RWPE1 (cell line): ENCODE measurements around the gene USP9X.

Experiments
- CTCF ChIA-PET: fragments of 350-600 bp; sonication (Branson Sonifier 250); formaldehyde crosslinking; extraction: SDS; loops from one replicate; lab custom pipeline; 2021; lab: Yijun Ruan, JAX
- POLR2A ChIA-PET: fragments of 400-600 bp; formaldehyde crosslinking; extraction: SDS; loops from one replicate; lab custom pipeline; 2020; ENCODE audit warnings: antibody characterized with exemption; ENCODE audit not compliant: low non-redundant PET; lab: Yijun Ruan, JAX
- DNase-seq: peaks from one replicate; pipeline ENCODE4 v3.0.0; 2012; ENCODE audit warnings: low spot score
- H3K27ac ChIP-seq: fragments of 450-650 bp; 2 replicates; pipeline ENCODE4 v1.5.1; 2017
- CTCF ChIP-seq: fragments of 450-650 bp; conservative IDR thresholded peaks from 2 replicates; pipeline ENCODE4 v1.5.1; 2017; ENCODE audit warnings: low read depth, mild to moderate bottlenecking

USP9X gene

GRCh38 chrX:41128955-41129354 lies 43.7 kb downstream of the USP9X start:
- no peak overlapping the region for H3K27ac ChIP-seq
- CTCF ChIA-PET, result no interaction called here
- POLR2A ChIA-PET, result no interaction called here
- TF ChIP-seq CTCF, result no peak
- DNase-seq, result no peak

- no peak for DNase-seq
- ChIA-PET CTCF (no interaction called here), POLR2A (no interaction called here)
- TF ChIP-seq CTCF, result no peak
- no peak overlapping the region for H3K27ac ChIP-seq
Measured at GRCh38 chrX:41131766-41132165, 46.5 kb downstream of the USP9X start.

- no peak for TF ChIP-seq CTCF
- ChIA-PET POLR2A (no interaction called here), CTCF (no interaction called here)
- DNase-seq, result no peak
- no peak overlapping the region for H3K27ac ChIP-seq
Measured at GRCh38 chrX:41133551-41133950, 48.3 kb downstream of the USP9X start.

GRCh38 chrX:41137589-41137988 lies 52.3 kb downstream of the USP9X start:
- no peak for DNase-seq
- TF ChIP-seq CTCF, result peak; percentile 30
- H3K27ac ChIP-seq, result no peak overlapping the region
- POLR2A ChIA-PET, result no interaction called here
- CTCF ChIA-PET, result interaction anchor here (0.7 kb wide), 1 partner anchor 24 kb away, joined by 6 read pairs; no protein-coding TSS in a partner anchor

- ChIA-PET CTCF (no interaction called here), POLR2A (no interaction called here)
- no peak overlapping the region for H3K27ac ChIP-seq
- DNase-seq, result no peak
- no peak for TF ChIP-seq CTCF
Measured at GRCh38 chrX:41142130-41142910, 57.1 kb downstream of the USP9X start.

GRCh38 chrX:41144873-41145272 lies 59.6 kb downstream of the USP9X start:
- no peak for TF ChIP-seq CTCF
- POLR2A ChIA-PET, result no interaction called here
- no peak overlapping the region for H3K27ac ChIP-seq
- CTCF ChIA-PET, result no interaction called here
- no peak for DNase-seq
